Measurements from ENCODE around the gene CAMKV.

GRCh38 chr3:49883998-49884397 is 14.3 kb upstream of the CAMKV start:
- TF ChIP-seq CTCF (IDR thresholded peaks at IDR 0.05) = no peak
- TF ChIP-seq POLR2A (IDR thresholded peaks at IDR 0.05) = no peak
- TF ChIP-seq EP300 (IDR thresholded peaks at IDR 0.05) = no peak

All from tibial nerve (tissue), 4 donors.